Activated naive CD8-positive, alpha-beta T cell treated with anti-CD3 and anti-CD28 coated beads, Interleukin-2, amount 10 ng/mL, durations not matched to agents 7 days and 5 days (primary cell): ENCODE data around the gene SIX5. TPM values are rescaled to one million over a fixed set of nuclear protein-coding genes. Genes with fewer than 3 reads are reported as not detected.

Experiments used
- ATAC-seq: fragments of 150-1000 bp; cut with Tn5 transposase; one replicate; pipeline ENCODE4 v1.10.0; 2021; ENCODE audit warnings: low read depth, moderate library complexity
- POLR2A ChIA-PET: fragments of 350-600 bp; sonication (Branson Sonifier 250); formaldehyde crosslinking; loops from one replicate; lab custom pipeline; 2021; ENCODE audit warnings: antibody characterized with exemption; lab: Charles Lee
- DNase-seq: peaks from one replicate; pipeline ENCODE4 v3.0.0; 2021
- H3K27ac Mint-ChIP-seq: one replicate; pipeline ENCODE4 v1.8.0; 2022; ENCODE audit warnings: mild to moderate bottlenecking, mixed read lengths
- H3K27me3 Mint-ChIP-seq: one replicate; pipeline ENCODE4 v1.8.0; 2022; ENCODE audit warnings: mild to moderate bottlenecking, moderate library complexity, mixed read lengths
- H3K36me3 Mint-ChIP-seq: one replicate; pipeline ENCODE4 v1.8.0; 2021; ENCODE audit warnings: mild to moderate bottlenecking, mixed read lengths
- H3K4me1 Mint-ChIP-seq: one replicate; pipeline ENCODE4 v1.8.0; 2021; ENCODE audit warnings: mixed read lengths
- H3K4me3 Mint-ChIP-seq: one replicate; pipeline ENCODE4 v1.8.0; 2022; ENCODE audit warnings: mild to moderate bottlenecking, moderate library complexity, mixed read lengths
- H3K9me3 Mint-ChIP-seq: one replicate; pipeline ENCODE4 v1.8.0; 2021; ENCODE audit warnings: mixed read lengths
- total RNA-seq, 2 experiments: library from RNA; stranded (reverse); gene quantifications; one replicate each; pipeline ENCODE4 v1.2.3, GENCODE V29; 2021

The SIX5 gene
- total RNA-seq, 2 experiments from 2014 or later = 1.8 to 2.5 TPM

- H3K9me3 Mint-ChIP-seq = no peaks in the 10 kb centered on the region
- DNase-seq (peak; percentile 66), ATAC-seq (no peak)
- H3K4me3 Mint-ChIP-seq = peak overlapping the region; percentile 68
- H3K27me3 Mint-ChIP-seq = peaks cover 17% of the 10 kb centered on the region
- H3K4me1 Mint-ChIP-seq = peaks cover 5% of the 10 kb centered on the region
- H3K36me3 Mint-ChIP-seq = no peaks in the 10 kb centered on the region
- no peak overlapping the region for H3K27ac Mint-ChIP-seq
- POLR2A ChIA-PET = interaction anchor here (0.6 to 3.0 kb wide), 12 partner anchors 11 to 1840 kb away, joined by 3 to 37 read pairs (median 10); partner anchors contain the start of genes CCDC61, DMWD, FBXO46 and FOSB
Measured at GRCh38 chr19:45767881-45768654, 984 bp downstream of the SIX5 start.

GRCh38 chr19:45767410-45767880 is 1.6 kb downstream of the SIX5 start:
- Mint-ChIP-seq H3K4me1 (peaks cover 5% of the 10 kb centered on the region), H3K27me3 (peaks cover 17% of the 10 kb centered on the region), H3K27ac (no peak overlapping the region), H3K9me3 (no peaks in the 10 kb centered on the region), H3K36me3 (no peaks in the 10 kb centered on the region), H3K4me3 (peak overlapping the region; percentile 35)
- ATAC-seq (no peak), DNase-seq (no peak)
- POLR2A ChIA-PET = interaction anchor here (0.6 to 2.2 kb wide), 3 partner anchors 11 to 299 kb away, joined by 3 to 16 read pairs (median 3); partner anchors contain the start of genes FBXO46 and FOSB

GRCh38 chr19:45766869-45767346 is 2.1 kb downstream of the SIX5 start:
- POLR2A ChIA-PET = interaction anchor here (1.3 kb wide), 1 partner anchor 299 kb away, joined by 3 read pairs; the partner anchor contains the start of gene FOSB
- no peak overlapping the region for H3K4me3 Mint-ChIP-seq
- no peaks in the 10 kb centered on the region for H3K9me3 Mint-ChIP-seq
- peaks cover 5% of the 10 kb centered on the region for H3K4me1 Mint-ChIP-seq
- no peak overlapping the region for H3K27ac Mint-ChIP-seq
- peaks cover 19% of the 10 kb centered on the region for H3K27me3 Mint-ChIP-seq
- no peak for DNase-seq
- no peaks in the 10 kb centered on the region for H3K36me3 Mint-ChIP-seq
- ATAC-seq = no peak

GRCh38 chr19:45766296-45766868 is 2.7 kb downstream of the SIX5 start:
- H3K9me3 Mint-ChIP-seq = no peaks in the 10 kb centered on the region
- ATAC-seq (no peak), DNase-seq (no peak)
- POLR2A ChIA-PET = no interaction called here
- no peaks in the 10 kb centered on the region for H3K36me3 Mint-ChIP-seq
- peaks cover 20% of the 10 kb centered on the region for H3K27me3 Mint-ChIP-seq
- no peak overlapping the region for H3K27ac Mint-ChIP-seq
- H3K4me1 Mint-ChIP-seq = peaks cover 5% of the 10 kb centered on the region
- H3K4me3 Mint-ChIP-seq = no peak overlapping the region

GRCh38 chr19:45765702-45766295 is 3.3 kb downstream of the SIX5 start:
- POLR2A ChIA-PET = no interaction called here
- ATAC-seq = no peak

GRCh38 chr19:45764945-45765701 is 3.9 kb downstream of the SIX5 start:
- H3K9me3 Mint-ChIP-seq = no peaks in the 10 kb centered on the region
- no peak for ATAC-seq
- H3K36me3 Mint-ChIP-seq = no peaks in the 10 kb centered on the region
- H3K4me3 Mint-ChIP-seq = no peak overlapping the region
- peaks cover 17% of the 10 kb centered on the region for H3K27me3 Mint-ChIP-seq
- DNase-seq = no peak
- H3K4me1 Mint-ChIP-seq = no peaks in the 10 kb centered on the region
- POLR2A ChIA-PET = no interaction called here
- H3K27ac Mint-ChIP-seq = no peak overlapping the region

More at GRCh38 chr19:45765702-45766295, 3.3 kb downstream of the SIX5 start:
- H3K36me3 Mint-ChIP-seq = no peaks in the 10 kb centered on the region
- H3K4me1 Mint-ChIP-seq = peaks cover 1% of the 10 kb centered on the region
- H3K27ac Mint-ChIP-seq = no peak overlapping the region
- peaks cover 17% of the 10 kb centered on the region for H3K27me3 Mint-ChIP-seq
- DNase-seq = no peak
- no peaks in the 10 kb centered on the region for H3K9me3 Mint-ChIP-seq
- H3K4me3 Mint-ChIP-seq = no peak overlapping the region

GRCh38 chr19:45764475-45764874 is 4.6 kb downstream of the SIX5 start:
- Mint-ChIP-seq H3K36me3 (no peaks in the 10 kb centered on the region), H3K9me3 (no peaks in the 10 kb centered on the region), H3K4me1 (no peaks in the 10 kb centered on the region), H3K4me3 (no peak overlapping the region), H3K27me3 (peaks cover 17% of the 10 kb centered on the region), H3K27ac (no peak overlapping the region)
- POLR2A ChIA-PET = no interaction called here
- ATAC-seq (no peak), DNase-seq (no peak)

- no peak overlapping the region for H3K27ac Mint-ChIP-seq
- ATAC-seq (no peak), DNase-seq (no peak)
- no peaks in the 10 kb centered on the region for H3K9me3 Mint-ChIP-seq
- H3K4me3 Mint-ChIP-seq = no peak overlapping the region
- no peaks in the 10 kb centered on the region for H3K36me3 Mint-ChIP-seq
- POLR2A ChIA-PET = no interaction called here
- H3K27me3 Mint-ChIP-seq = peaks cover 17% of the 10 kb centered on the region
- no peaks in the 10 kb centered on the region for H3K4me1 Mint-ChIP-seq
Measured at GRCh38 chr19:45763691-45764294, 5.3 kb downstream of the SIX5 start.

- POLR2A ChIA-PET = no interaction called here
- H3K4me1 Mint-ChIP-seq = no peaks in the 10 kb centered on the region
- H3K36me3 Mint-ChIP-seq = no peaks in the 10 kb centered on the region
- no peaks in the 10 kb centered on the region for H3K9me3 Mint-ChIP-seq
- H3K4me3 Mint-ChIP-seq = no peak overlapping the region
- peaks cover 17% of the 10 kb centered on the region for H3K27me3 Mint-ChIP-seq
- ATAC-seq (no peak), DNase-seq (no peak)
- H3K27ac Mint-ChIP-seq = no peak overlapping the region
Measured at GRCh38 chr19:45762870-45763631, 6.0 kb downstream of the SIX5 start.

- peaks cover 10% of the 10 kb centered on the region for H3K27me3 Mint-ChIP-seq
- no peaks in the 10 kb centered on the region for H3K4me1 Mint-ChIP-seq
- POLR2A ChIA-PET = no interaction called here
- no peak overlapping the region for H3K27ac Mint-ChIP-seq
- H3K4me3 Mint-ChIP-seq = no peak overlapping the region
- no peaks in the 10 kb centered on the region for H3K9me3 Mint-ChIP-seq
- DNase-seq (no peak), ATAC-seq (no peak)
- no peaks in the 10 kb centered on the region for H3K36me3 Mint-ChIP-seq
Measured at GRCh38 chr19:45761714-45762113, 7.3 kb downstream of the SIX5 start.

- Mint-ChIP-seq H3K4me3 (no peak overlapping the region), H3K27me3 (peaks cover 4% of the 10 kb centered on the region), H3K9me3 (no peaks in the 10 kb centered on the region), H3K4me1 (no peaks in the 10 kb centered on the region), H3K36me3 (no peaks in the 10 kb centered on the region), H3K27ac (no peak overlapping the region)
- no peak for DNase-seq
- POLR2A ChIA-PET = no interaction called here
- no peak for ATAC-seq
Measured at GRCh38 chr19:45758921-45759320, 10.1 kb downstream of the SIX5 start.

- H3K9me3 Mint-ChIP-seq = no peaks in the 10 kb centered on the region
- POLR2A ChIA-PET = no interaction called here
- no peak overlapping the region for H3K27ac Mint-ChIP-seq
- no peak for ATAC-seq
- no peak overlapping the region for H3K4me3 Mint-ChIP-seq
- H3K4me1 Mint-ChIP-seq = no peaks in the 10 kb centered on the region
- peaks cover 4% of the 10 kb centered on the region for H3K27me3 Mint-ChIP-seq
- no peak for DNase-seq
- no peaks in the 10 kb centered on the region for H3K36me3 Mint-ChIP-seq
Measured at GRCh38 chr19:45757695-45758094, 11.4 kb downstream of the SIX5 start.
